B cell (primary cell): ENCODE results near the gene XPO4. TPM values are rescaled to one million over a fixed set of nuclear protein-coding genes. Genes with fewer than 3 reads are reported as not detected.

ENCODE experiments used
- ATAC-seq: fragments of 200-7000 bp; cut with Tn5 transposase; one replicate; pipeline ENCODE4 v1.10.0; 2021; ENCODE audit warnings: low read depth, mild to moderate bottlenecking, moderate number of reproducible peaks, moderate library complexity
- CTCF ChIA-PET: fragments of 350-600 bp; sonication (Branson Sonifier 250); formaldehyde crosslinking; loops from one replicate; lab custom pipeline; 2021; ENCODE audit warnings: antibody characterized with exemption, inconsistent platforms; lab: Charles Lee
- POLR2A ChIA-PET: fragments of 350-600 bp; sonication (Branson Sonifier 250); formaldehyde crosslinking; loops from one replicate; lab custom pipeline; 2021; ENCODE audit warnings: antibody characterized with exemption; lab: Charles Lee
- DNase-seq: peaks from one replicate; pipeline ENCODE4 v3.0.0; 2013
- H2AFZ ChIP-seq: 2 replicates; pipeline ENCODE4 v1.6.1; 2012; ENCODE audit warnings: mild to moderate bottlenecking, low read depth, low read length; ENCODE audit not compliant: insufficient read depth, poor library complexity, severe bottlenecking
- H3K27ac ChIP-seq, 2 donors: 1 replicate in 1 of 2; 2 replicates in 1 of 2; pipeline ENCODE4 v1.5.1; 2012 to 2013; ENCODE audit warnings: low read length in 2 of 2, mild to moderate bottlenecking in 2 of 2, moderate library complexity in 1 of 2
- H3K27me3 ChIP-seq, 4 experiments: fragments of 200-600 bp in 1 of 4; sonication (generic) in 1 of 4; replicated peaks in 1 of 4; 1 replicate in 2 of 4; 2 replicates in 2 of 4; pipeline versions ENCODE4 v1.6.1 to v1.7.0; 2013 to 2016; ENCODE audit warnings: low read length in 3 of 4, mild to moderate bottlenecking in 2 of 4, mixed read lengths in 1 of 4, moderate library complexity in 1 of 4; ENCODE audit not compliant: insufficient read depth in 4 of 4, control insufficient read depth in 3 of 4; ENCODE audit errors: control extremely low read depth in 1 of 4
- H3K36me3 ChIP-seq, 2 experiments: replicated peaks in 1 of 2; 1 replicate in 1 of 2; 2 replicates in 1 of 2; pipeline versions ENCODE4 v1.6.1 to v1.7.1; 2013; ENCODE audit warnings: low read length in 1 of 2; ENCODE audit not compliant: insufficient read depth in 2 of 2, control insufficient read depth in 1 of 2; ENCODE audit errors: control extremely low read depth in 1 of 2, extremely low read depth in 1 of 2
- H3K4me1 ChIP-seq, 2 donors: fragments of 200-600 bp in 1 of 2; sonication (generic) in 1 of 2; 1 replicate in 1 of 2; 2 replicates in 1 of 2; pipeline versions ENCODE4 v1.5.1 to v1.6.1; 2013 to 2017; ENCODE audit warnings: low read length in 2 of 2; ENCODE audit not compliant: control insufficient read depth in 2 of 2, insufficient read depth in 2 of 2
- H3K4me2 ChIP-seq: replicated peaks from 2 replicates; pipeline ENCODE3; 2012; ENCODE audit warnings: mild to moderate bottlenecking, low read depth, low read length; ENCODE audit not compliant: poor library complexity, severe bottlenecking
- H3K4me3 ChIP-seq, 5 experiments: fragments of 200-600 bp in 1 of 5; sonication (generic) in 1 of 5; 1 replicate in 3 of 5; 2 replicates in 2 of 5; pipeline versions ENCODE4 v1.5.1 to v1.7.0; 2011 to 2016; ENCODE audit warnings: low read length in 4 of 5, mild to moderate bottlenecking in 4 of 5, low read depth in 2 of 5, control low read depth in 1 of 5, moderate library complexity in 1 of 5; ENCODE audit not compliant: insufficient read depth in 1 of 5; ENCODE audit errors: control extremely low read depth in 1 of 5, extremely low read depth in 1 of 5
- H3K79me2 ChIP-seq: fragments of 200-600 bp; sonication (generic); one replicate; pipeline ENCODE4 v1.6.0; 2016; ENCODE audit warnings: low read length; ENCODE audit not compliant: control insufficient read depth, insufficient read depth
- H3K9ac ChIP-seq: fragments of 200-600 bp; sonication (generic); 2 replicates; pipeline ENCODE4 v1.6.1; 2017; ENCODE audit warnings: mild to moderate bottlenecking, low read length, moderate library complexity
- H3K9me3 ChIP-seq, 3 donors: one replicate each; pipeline versions ENCODE4 v1.6.1 to v1.7.1; 2013; ENCODE audit warnings: low read length in 2 of 3; ENCODE audit not compliant: control insufficient read depth in 2 of 3, insufficient read depth in 1 of 3; ENCODE audit errors: control extremely low read depth in 1 of 3
- H4K20me1 ChIP-seq: 2 replicates; pipeline ENCODE4 v1.6.0; 2012; ENCODE audit warnings: mild to moderate bottlenecking, low read length; ENCODE audit not compliant: insufficient read depth, control insufficient read depth, poor library complexity, severe bottlenecking
- H3K27ac Mint-ChIP-seq: one replicate; pipeline ENCODE4 v1.8.0; 2021; ENCODE audit warnings: mixed read lengths
- H3K27me3 Mint-ChIP-seq: one replicate; pipeline ENCODE4 v1.8.0; 2021; ENCODE audit warnings: mixed read lengths
- H3K4me1 Mint-ChIP-seq: one replicate; pipeline ENCODE4 v1.8.0; 2021; ENCODE audit warnings: mixed read lengths
- H3K4me3 Mint-ChIP-seq: one replicate; pipeline ENCODE4 v1.8.0; 2021; ENCODE audit warnings: mixed read lengths
- H3K9me3 Mint-ChIP-seq: one replicate; pipeline ENCODE4 v1.8.0; 2022; ENCODE audit warnings: mixed read lengths; ENCODE audit not compliant: insufficient read depth
- CTCF ChIP-seq: fragments of 200-600 bp; IDR thresholded peaks from one replicate; pipeline ENCODE4 v1.8.0; 2022; ENCODE audit warnings: antibody characterized with exemption, mild to moderate bottlenecking
- EZH2 ChIP-seq: IDR thresholded peaks from 2 replicates; pipeline ENCODE4 v1.6.1; 2012; ENCODE audit warnings: borderline replicate concordance, low read depth, mild to moderate bottlenecking, moderate library complexity, low read length; ENCODE audit not compliant: insufficient read depth, poor library complexity, severe bottlenecking
- WGBS: methylation state at CpG from one replicate; pipeline ENCODE4 v1.1.5; 2013; ENCODE audit warnings: missing lambda C conversion rate; ENCODE audit not compliant: insufficient coverage; 5-methylcytosine and 5-hydroxymethylcytosine counted together
- intact Hi-C: fragments of 100-400 bp; cut with micrococcal nuclease; formaldehyde crosslinking; loops from one replicate; pipeline ENCODE4 v1.10.0; 2022
- polyA plus RNA-seq: library from polyadenylated mRNA; depleted of rRNA; stranded (reverse); fragments of >200 nt; gene quantifications from 2 replicates; pipeline ENCODE4 v1.2.3, GENCODE V29; 2012
- total RNA-seq, 2 donors: library from RNA; stranded (reverse); fragments of 120-200 nt in 1 of 2; gene quantifications; 1 replicate in 1 of 2; 2 replicates in 1 of 2; pipeline versions ENCODE4 v1.2.3 to v1.2.4, GENCODE V29; 2013 to 2022

The XPO4 gene
- total and polyA plus RNA-seq, 2 donors (not counting 1 experiment from before 2014, with no cell fraction given): 6.2 to 25.9 TPM

GRCh38 chr13:20823071-20823470 lies 79.5 kb downstream of the XPO4 start:
- Histone ChIP-seq H3K36me3 (peaks cover 5 to 12% of the 10 kb centered on the region in 2 experiments), H4K20me1 (no peaks in the 10 kb centered on the region), H3K4me2 (no peak overlapping the region), H3K4me1 (no peaks in the 10 kb centered on the region), H3K27me3 (no peaks in the 10 kb centered on the region), H3K9ac (no peak overlapping the region), H3K79me2 (peaks cover 4% of the 10 kb centered on the region), H3K27ac (no peak overlapping the region), H2AFZ (no peak overlapping the region), H3K9me3 (no peaks in the 10 kb centered on the region), H3K4me3 (no peak overlapping the region)
- Mint-ChIP-seq H3K27ac (no peak overlapping the region), H3K9me3 (no peaks in the 10 kb centered on the region), H3K4me1 (peaks cover 4% of the 10 kb centered on the region), H3K27me3 (no peaks in the 10 kb centered on the region), H3K4me3 (no peak overlapping the region)
- no peak for ATAC-seq
- intact Hi-C loops: loop anchor here (10.0 kb wide), 1 partner anchor 48 kb away; the partner anchor contains the start of gene EEF1AKMT1
- TF ChIP-seq EZH2 (no peak), CTCF (no peak)
- WGBS: no CpG with 5 or more reads among the region's 1 CpG
- POLR2A ChIA-PET: no interaction called here
- no peak for DNase-seq
- CTCF ChIA-PET: interaction anchor here (0.8 to 7.2 kb wide), 2 partner anchors 9 to 330 kb away, joined by 3 to 153 read pairs; no protein-coding TSS in a partner anchor

GRCh38 chr13:20822406-20822805 lies 80.1 kb downstream of the XPO4 start:
- Histone ChIP-seq H2AFZ (no peak overlapping the region), H3K27ac (no peak overlapping the region), H3K4me1 (no peaks in the 10 kb centered on the region), H3K9ac (no peak overlapping the region), H3K79me2 (no peaks in the 10 kb centered on the region), H3K4me3 (no peak overlapping the region), H3K4me2 (no peak overlapping the region), H3K27me3 (no peaks in the 10 kb centered on the region), H3K9me3 (no peaks in the 10 kb centered on the region), H4K20me1 (no peaks in the 10 kb centered on the region), H3K36me3 (peaks cover 6 to 12% of the 10 kb centered on the region in 2 experiments)
- WGBS: no CpG with 5 or more reads among the region's 1 CpG
- no peaks in the 10 kb centered on the region for H3K9me3 Mint-ChIP-seq
- H3K27ac Mint-ChIP-seq: no peak overlapping the region
- ChIA-PET CTCF (interaction anchor here (0.8 to 1.5 kb wide), 3 partner anchors 10 to 329 kb away, joined by 3 to 10 read pairs (median 3); no protein-coding TSS in a partner anchor), POLR2A (no interaction called here)
- intact Hi-C loops: loop anchor here (10.0 kb wide), 1 partner anchor 48 kb away; the partner anchor contains the start of gene EEF1AKMT1
- H3K27me3 Mint-ChIP-seq: no peaks in the 10 kb centered on the region
- peaks cover 4% of the 10 kb centered on the region for H3K4me1 Mint-ChIP-seq
- DNase-seq (no peak), ATAC-seq (no peak)
- H3K4me3 Mint-ChIP-seq: no peak overlapping the region
- TF ChIP-seq EZH2: no peak
- no peak for TF ChIP-seq CTCF
